Measurements from ENCODE around the gene EXD3. TPM values are rescaled to one million over a fixed set of nuclear protein-coding genes. Genes with fewer than 3 reads are reported as not detected.
A peak's percentile ranks its signal among the peaks of the same experiment; 100 is the strongest.

Gene EXD3
- total RNA-seq, 6 experiments from 2014 or later = 6.4 to 10.6 (median 8.7) TPM

- Mint-ChIP-seq H3K36me3 (ENCODE audit: low read depth) (no peaks in the 10 kb centered on the region), H3K27ac (peak within 1 kb of the TSS; percentile 42), H3K27me3 (ENCODE audit: insufficient read depth) (peaks cover 3% of the 10 kb centered on the region; the same call in 1 of the 2 replicates), H3K4me3 (peak within 1 kb of the TSS; percentile 34; the same call in 1 of the 2 replicates), H3K9me3 (no peaks in the 10 kb centered on the region), H3K4me1 (ENCODE audit: low read depth) (no peaks in the 10 kb centered on the region)
- no peak for TF ChIP-seq CTCF (IDR thresholded peaks at IDR 0.05)
- peak; percentile 79 for DNase-seq
Measured at GRCh38 chr9:137459152-137459600, 36.2 kb upstream of the EXD3 start, which contains the start of gene NSMF. TSS of gene NSMF (minus strand) at chr9:137459334. CDS start at chr9:137459102, 232 bp downstream.

GRCh38 chr9:137458194-137459151 is 35.5 kb upstream of the EXD3 start:
- no peak overlapping the region; the same call in 1 of the 2 replicates for H3K4me3 Mint-ChIP-seq
- H3K27me3 Mint-ChIP-seq (ENCODE audit: insufficient read depth) = peaks cover 3% of the 10 kb centered on the region; the same call in 1 of the 2 replicates
- H3K27ac Mint-ChIP-seq = no peak overlapping the region
- H3K4me1 Mint-ChIP-seq (ENCODE audit: low read depth) = no peaks in the 10 kb centered on the region
- H3K9me3 Mint-ChIP-seq = no peaks in the 10 kb centered on the region
- H3K36me3 Mint-ChIP-seq (ENCODE audit: low read depth) = no peaks in the 10 kb centered on the region
- DNase-seq = no peak
- no peak for TF ChIP-seq CTCF (IDR thresholded peaks at IDR 0.05)

GRCh38 chr9:137457406-137458193 is 34.6 kb upstream of the EXD3 start:
- no peak for DNase-seq
- peak overlapping the region; percentile 28; the same call in 1 of the 2 replicates for H3K4me3 Mint-ChIP-seq
- H3K36me3 Mint-ChIP-seq (ENCODE audit: low read depth) = no peaks in the 10 kb centered on the region
- TF ChIP-seq CTCF (IDR thresholded peaks at IDR 0.05) = no peak
- no peaks in the 10 kb centered on the region for H3K27me3 Mint-ChIP-seq (ENCODE audit: insufficient read depth)
- H3K27ac Mint-ChIP-seq = no peak overlapping the region
- H3K9me3 Mint-ChIP-seq = no peaks in the 10 kb centered on the region
- H3K4me1 Mint-ChIP-seq (ENCODE audit: low read depth) = no peaks in the 10 kb centered on the region

GRCh38 chr9:137456864-137457405 is 34.0 kb upstream of the EXD3 start:
- no peak for DNase-seq
- no peak for TF ChIP-seq CTCF (IDR thresholded peaks at IDR 0.05)
- Mint-ChIP-seq H3K27me3 (ENCODE audit: insufficient read depth) (no peaks in the 10 kb centered on the region), H3K4me1 (ENCODE audit: low read depth) (no peaks in the 10 kb centered on the region), H3K36me3 (ENCODE audit: low read depth) (no peaks in the 10 kb centered on the region), H3K4me3 (no peak overlapping the region), H3K9me3 (no peaks in the 10 kb centered on the region), H3K27ac (no peak overlapping the region)
